ENCODE results near the gene PLCB2.

PLCB2 gene

GRCh38 chr15:40293006-40293405 is 14.7 kb downstream of the PLCB2 start:
- Histone ChIP-seq H3K36me3 (ENCODE audit: control insufficient read depth, insufficient read depth, low read length) (peaks cover 8% of the 10 kb centered on the region), H3K4me3 (ENCODE audit: extremely low read depth, insufficient read depth, low read length, poor library complexity, severe bottlenecking) (no peak overlapping the region), H3K4me1 (ENCODE audit: control insufficient read depth, insufficient read depth, low read length, poor library complexity, severe bottlenecking) (peaks cover 3% of the 10 kb centered on the region), H3K27ac (ENCODE audit: low read depth, low read length, severe bottlenecking) (no peak overlapping the region), H3K9me3 (ENCODE audit: control insufficient read depth, low read length) (no peaks in the 10 kb centered on the region)

GRCh38 chr15:40292246-40292645 is 15.5 kb downstream of the PLCB2 start:
- H3K9me3 ChIP-seq (ENCODE audit: control insufficient read depth, low read length): no peaks in the 10 kb centered on the region
- H3K4me1 ChIP-seq (ENCODE audit: control insufficient read depth, insufficient read depth, low read length, poor library complexity, severe bottlenecking): peaks cover 7% of the 10 kb centered on the region
- H3K4me3 ChIP-seq (ENCODE audit: extremely low read depth, insufficient read depth, low read length, poor library complexity, severe bottlenecking): no peak overlapping the region
- H3K27ac ChIP-seq (ENCODE audit: low read depth, low read length, severe bottlenecking): no peak overlapping the region
- 88 to 91% methylated on average over 2 to 3 of the region's 3 CpGs for WGBS, 2 experiments (ENCODE audit: insufficient coverage in 2 of 2)
- H3K36me3 ChIP-seq (ENCODE audit: control insufficient read depth, insufficient read depth, low read length): peaks cover 7% of the 10 kb centered on the region

- 7 to 8% methylated on average over 58 to 60 of the region's 68 CpGs for WGBS, 2 experiments (ENCODE audit: insufficient coverage in 2 of 2)
- no peaks in the 10 kb centered on the region for H3K9me3 ChIP-seq (ENCODE audit: control insufficient read depth, low read length)
- H3K4me1 ChIP-seq (ENCODE audit: control insufficient read depth, insufficient read depth, low read length, poor library complexity, severe bottlenecking): peaks cover 16% of the 10 kb centered on the region
- peak overlapping the region; percentile 16 for H3K4me3 ChIP-seq (ENCODE audit: extremely low read depth, insufficient read depth, low read length, poor library complexity, severe bottlenecking)
- no peak overlapping the region for H3K27ac ChIP-seq (ENCODE audit: low read depth, low read length, severe bottlenecking)
- H3K36me3 ChIP-seq (ENCODE audit: control insufficient read depth, insufficient read depth, low read length): peaks cover 7% of the 10 kb centered on the region
Measured at GRCh38 chr15:40290918-40291574, 16.7 kb downstream of the PLCB2 start.

- Histone ChIP-seq H3K9me3 (ENCODE audit: control insufficient read depth, low read length) (no peaks in the 10 kb centered on the region), H3K4me1 (ENCODE audit: control insufficient read depth, insufficient read depth, low read length, poor library complexity, severe bottlenecking) (peaks cover 21% of the 10 kb centered on the region), H3K36me3 (ENCODE audit: control insufficient read depth, insufficient read depth, low read length) (peaks cover 7% of the 10 kb centered on the region), H3K4me3 (ENCODE audit: extremely low read depth, insufficient read depth, low read length, poor library complexity, severe bottlenecking) (no peak overlapping the region), H3K27ac (ENCODE audit: low read depth, low read length, severe bottlenecking) (no peak overlapping the region)
- 29 to 55% methylated on average over 4 to 8 of the region's 12 CpGs for WGBS, 2 experiments (ENCODE audit: insufficient coverage in 2 of 2)
Measured at GRCh38 chr15:40290545-40290917, 17.2 kb downstream of the PLCB2 start.

GRCh38 chr15:40289140-40289775 is 18.5 kb downstream of the PLCB2 start:
- H3K36me3 ChIP-seq (ENCODE audit: control insufficient read depth, insufficient read depth, low read length): peaks cover 7% of the 10 kb centered on the region
- H3K4me3 ChIP-seq (ENCODE audit: extremely low read depth, insufficient read depth, low read length, poor library complexity, severe bottlenecking): no peak overlapping the region
- no peaks in the 10 kb centered on the region for H3K9me3 ChIP-seq (ENCODE audit: control insufficient read depth, low read length)
- no peak overlapping the region for H3K27ac ChIP-seq (ENCODE audit: low read depth, low read length, severe bottlenecking)
- 75 to 80% methylated on average over 4 to 6 of the region's 6 CpGs for WGBS, 2 experiments (ENCODE audit: insufficient coverage in 2 of 2)
- H3K4me1 ChIP-seq (ENCODE audit: control insufficient read depth, insufficient read depth, low read length, poor library complexity, severe bottlenecking): peaks cover 26% of the 10 kb centered on the region

GRCh38 chr15:40287968-40288367 is 19.8 kb downstream of the PLCB2 start:
- H3K4me3 ChIP-seq (ENCODE audit: extremely low read depth, insufficient read depth, low read length, poor library complexity, severe bottlenecking): no peak overlapping the region
- H3K36me3 ChIP-seq (ENCODE audit: control insufficient read depth, insufficient read depth, low read length): peaks cover 7% of the 10 kb centered on the region
- H3K4me1 ChIP-seq (ENCODE audit: control insufficient read depth, insufficient read depth, low read length, poor library complexity, severe bottlenecking): peaks cover 30% of the 10 kb centered on the region
- H3K27ac ChIP-seq (ENCODE audit: low read depth, low read length, severe bottlenecking): no peak overlapping the region
- H3K9me3 ChIP-seq (ENCODE audit: control insufficient read depth, low read length): no peaks in the 10 kb centered on the region
- 81 to 85% methylated on average over 3 to 4 of the region's 4 CpGs for WGBS, 2 experiments (ENCODE audit: insufficient coverage in 2 of 2)

GRCh38 chr15:40287505-40287904 is 20.2 kb downstream of the PLCB2 start:
- Histone ChIP-seq H3K4me1 (ENCODE audit: control insufficient read depth, insufficient read depth, low read length, poor library complexity, severe bottlenecking) (peaks cover 30% of the 10 kb centered on the region), H3K4me3 (ENCODE audit: extremely low read depth, insufficient read depth, low read length, poor library complexity, severe bottlenecking) (no peak overlapping the region), H3K36me3 (ENCODE audit: control insufficient read depth, insufficient read depth, low read length) (peaks cover 7% of the 10 kb centered on the region), H3K9me3 (ENCODE audit: control insufficient read depth, low read length) (no peaks in the 10 kb centered on the region), H3K27ac (ENCODE audit: low read depth, low read length, severe bottlenecking) (no peak overlapping the region)
- WGBS, 2 experiments (ENCODE audit: insufficient coverage in 2 of 2): 78 to 93% methylated on average over 2 to 3 of the region's 3 CpGs

GRCh38 chr15:40286794-40287193 is 20.9 kb downstream of the PLCB2 start:
- Histone ChIP-seq H3K9me3 (ENCODE audit: control insufficient read depth, low read length) (no peaks in the 10 kb centered on the region), H3K36me3 (ENCODE audit: control insufficient read depth, insufficient read depth, low read length) (peaks cover 7% of the 10 kb centered on the region), H3K4me3 (ENCODE audit: extremely low read depth, insufficient read depth, low read length, poor library complexity, severe bottlenecking) (no peak overlapping the region), H3K27ac (ENCODE audit: low read depth, low read length, severe bottlenecking) (no peak overlapping the region), H3K4me1 (ENCODE audit: control insufficient read depth, insufficient read depth, low read length, poor library complexity, severe bottlenecking) (peaks cover 30% of the 10 kb centered on the region)
- WGBS, 2 experiments (ENCODE audit: insufficient coverage in 2 of 2): 86 to 96% methylated on average over 3 to 5 of the region's 7 CpGs

GRCh38 chr15:40286061-40286532 is 21.6 kb downstream of the PLCB2 start:
- no peak overlapping the region for H3K4me3 ChIP-seq (ENCODE audit: extremely low read depth, insufficient read depth, low read length, poor library complexity, severe bottlenecking)
- peaks cover 30% of the 10 kb centered on the region for H3K4me1 ChIP-seq (ENCODE audit: control insufficient read depth, insufficient read depth, low read length, poor library complexity, severe bottlenecking)
- peaks cover 7% of the 10 kb centered on the region for H3K36me3 ChIP-seq (ENCODE audit: control insufficient read depth, insufficient read depth, low read length)
- peak overlapping the region; percentile 57 for H3K27ac ChIP-seq (ENCODE audit: low read depth, low read length, severe bottlenecking)
- no peaks in the 10 kb centered on the region for H3K9me3 ChIP-seq (ENCODE audit: control insufficient read depth, low read length)
- WGBS, 2 experiments (ENCODE audit: insufficient coverage in 2 of 2): 54 to 55% methylated on average over 5 to 7 of the region's 7 CpGs

GRCh38 chr15:40285554-40286011 is 22.2 kb downstream of the PLCB2 start:
- peak overlapping the region; percentile 57 for H3K27ac ChIP-seq (ENCODE audit: low read depth, low read length, severe bottlenecking)
- 0% methylated on average over 1 of the region's 1 CpG; no CpG with 5 or more reads in 1 of the 2 experiments for WGBS, 2 experiments (ENCODE audit: insufficient coverage in 2 of 2)
- H3K36me3 ChIP-seq (ENCODE audit: control insufficient read depth, insufficient read depth, low read length): peaks cover 7% of the 10 kb centered on the region

GRCh38 chr15:40285151-40285550 is 22.6 kb downstream of the PLCB2 start:
- 31 to 34% methylated on average over 4 of the region's 4 CpGs for WGBS, 2 experiments (ENCODE audit: insufficient coverage in 2 of 2)
- Histone ChIP-seq H3K4me1 (ENCODE audit: control insufficient read depth, insufficient read depth, low read length, poor library complexity, severe bottlenecking) (peaks cover 30% of the 10 kb centered on the region), H3K36me3 (ENCODE audit: control insufficient read depth, insufficient read depth, low read length) (peaks cover 7% of the 10 kb centered on the region), H3K4me3 (ENCODE audit: extremely low read depth, insufficient read depth, low read length, poor library complexity, severe bottlenecking) (no peak overlapping the region), H3K27ac (ENCODE audit: low read depth, low read length, severe bottlenecking) (peak overlapping the region; percentile 57), H3K9me3 (ENCODE audit: control insufficient read depth, low read length) (no peaks in the 10 kb centered on the region)

More at GRCh38 chr15:40285554-40286011, 22.2 kb downstream of the PLCB2 start:
- no peak overlapping the region for H3K4me3 ChIP-seq (ENCODE audit: extremely low read depth, insufficient read depth, low read length, poor library complexity, severe bottlenecking)
- H3K9me3 ChIP-seq (ENCODE audit: control insufficient read depth, low read length): no peaks in the 10 kb centered on the region
- peaks cover 30% of the 10 kb centered on the region for H3K4me1 ChIP-seq (ENCODE audit: control insufficient read depth, insufficient read depth, low read length, poor library complexity, severe bottlenecking)

Measured in mesodermal cell (in vitro differentiated cells).